CD4-positive, CD25-positive, alpha-beta regulatory T cell (primary cell): ENCODE data around the gene SERPINB1. TPM values are rescaled to one million over a fixed set of nuclear protein-coding genes. Genes with fewer than 3 reads are reported as not detected.
"Not testable (repeated sequence)": the region's sequence is repeated elsewhere in the genome, so short reads cannot be mapped to it uniquely, and the experiment has no call there.

Experiments used
- ATAC-seq, 2 donors: fragments of 150-1000 bp; cut with Tn5 transposase; one replicate each; pipeline ENCODE4 v1.10.0; 2021; ENCODE audit warnings: low read depth in 2 of 2, moderate number of reproducible peaks in 2 of 2, moderate library complexity in 1 of 2
- DNase-seq, 3 donors: peaks; one replicate each; pipeline versions ENCODE4 v3.0.0 to v3.0.0-alpha.2; 2012 to 2022; ENCODE audit warnings: mixed read lengths in 1 of 3
- H3K27ac ChIP-seq: one replicate; pipeline ENCODE4 v1.7.0; 2013; ENCODE audit warnings: mild to moderate bottlenecking, low read length; ENCODE audit not compliant: insufficient read depth, poor library complexity, severe bottlenecking
- H3K27me3 ChIP-seq: one replicate; pipeline ENCODE4 v1.7.0; 2013; ENCODE audit warnings: low read length; ENCODE audit not compliant: control insufficient read depth, insufficient read depth
- H3K36me3 ChIP-seq: one replicate; pipeline ENCODE4 v1.7.0; 2013; ENCODE audit warnings: mild to moderate bottlenecking, low read length, moderate library complexity; ENCODE audit not compliant: control insufficient read depth, insufficient read depth
- H3K4me1 ChIP-seq: 2 replicates; pipeline ENCODE4 v1.7.0; 2013; ENCODE audit warnings: mild to moderate bottlenecking, low read length; ENCODE audit not compliant: insufficient read depth, control insufficient read depth, poor library complexity, severe bottlenecking
- H3K4me3 ChIP-seq: one replicate; pipeline ENCODE4 v1.7.0; 2013; ENCODE audit warnings: low read depth, mild to moderate bottlenecking, low read length, moderate library complexity
- H3K9me3 ChIP-seq, 2 experiments: 1 replicate in 1 of 2; 2 replicates in 1 of 2; pipeline ENCODE4 v1.7.0; 2013; ENCODE audit warnings: low read length in 2 of 2, mild to moderate bottlenecking in 1 of 2, moderate library complexity in 1 of 2; ENCODE audit not compliant: control insufficient read depth in 2 of 2
- H3K27ac Mint-ChIP-seq, 3 donors: one replicate each; pipeline ENCODE4 v1.8.0; 2020 to 2022; ENCODE audit warnings: mild to moderate bottlenecking in 3 of 3, mixed read lengths in 3 of 3, moderate library complexity in 2 of 3
- H3K27me3 Mint-ChIP-seq: one replicate; pipeline ENCODE4 v1.8.0; 2022; ENCODE audit warnings: mild to moderate bottlenecking, mixed read lengths
- H3K36me3 Mint-ChIP-seq: one replicate; pipeline ENCODE4 v1.8.0; 2020; ENCODE audit warnings: mixed read lengths
- H3K4me1 Mint-ChIP-seq, 4 donors: one replicate each; pipeline ENCODE4 v1.8.0; 2020 to 2022; ENCODE audit warnings: mixed read lengths in 4 of 4, mild to moderate bottlenecking in 1 of 4
- H3K4me3 Mint-ChIP-seq, 4 donors: one replicate each; pipeline ENCODE4 v1.8.0; 2020 to 2022; ENCODE audit warnings: mild to moderate bottlenecking in 4 of 4, mixed read lengths in 4 of 4, moderate library complexity in 3 of 4
- H3K9me3 Mint-ChIP-seq, 7 donors: one replicate each; pipeline ENCODE4 v1.8.0; 2020 to 2022; ENCODE audit warnings: mixed read lengths in 7 of 7, mild to moderate bottlenecking in 3 of 7, moderate library complexity in 2 of 7
- polyA plus RNA-seq, 4 donors: library from polyadenylated mRNA; unstranded; fragments of 300-500 nt; fragmentation: Illumina TruSeq; gene quantifications; one replicate each; pipeline ENCODE4 v1.2.3, GENCODE V29; 2021
- total RNA-seq: library from RNA; stranded (reverse); gene quantifications from one replicate; pipeline ENCODE4 v1.2.3, GENCODE V29; 2022

Gene SERPINB1
- total and polyA plus RNA-seq, 5 donors from 2014 or later, result 38.1 to 116 (median 109) TPM

DNA sequence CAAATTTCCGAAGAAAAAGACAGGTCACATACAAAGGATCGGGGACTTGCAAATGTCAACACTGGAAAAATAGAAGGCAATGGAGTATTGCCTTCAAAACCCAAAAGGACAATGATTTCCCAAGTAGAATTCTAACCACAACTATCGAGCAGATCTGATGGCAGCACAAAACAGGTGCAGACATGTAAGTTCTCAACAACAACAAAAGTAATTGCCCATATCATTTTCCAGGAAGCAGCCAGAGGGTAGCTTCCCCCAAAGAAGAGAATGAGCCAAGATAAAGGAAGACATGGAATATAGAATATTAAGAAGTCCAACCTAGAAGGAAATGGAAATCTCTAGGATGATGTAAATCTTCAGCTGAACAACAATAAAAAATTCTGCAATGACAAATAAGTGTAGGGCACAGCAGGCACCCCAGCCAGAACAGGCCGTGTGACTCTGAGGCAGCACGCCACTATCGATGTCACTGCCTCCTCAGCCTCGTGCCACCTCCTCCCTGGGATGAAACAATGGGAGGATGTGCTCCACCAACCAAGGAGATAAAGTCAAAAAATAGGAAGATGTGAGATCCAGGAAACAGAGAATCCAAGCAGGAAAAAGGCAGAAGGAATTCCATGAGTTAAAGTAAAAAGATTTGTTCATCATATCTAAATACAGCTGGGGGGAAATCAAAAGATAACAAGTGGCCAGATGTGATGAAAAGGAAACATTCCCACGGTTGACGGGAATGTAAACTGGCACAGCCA lies 34.1 kb downstream of the SERPINB1 start:
- Mint-ChIP-seq H3K27ac (no peak overlapping the region), H3K9me3 (peaks cover 0 to 6% (median 0%) of the 10 kb centered on the region in 7 donors), H3K27me3 (no peaks in the 10 kb centered on the region), H3K4me1 (peaks cover 0 to 13% (median 4%) of the 10 kb centered on the region in 4 donors), H3K4me3 (no peak overlapping the region), H3K36me3 (peaks cover 3% of the 10 kb centered on the region)
- Histone ChIP-seq H3K9me3 (no peaks in the 10 kb centered on the region), H3K4me3 (no peak overlapping the region), H3K36me3 (no peaks in the 10 kb centered on the region), H3K27ac (no peak overlapping the region), H3K4me1 (no peaks in the 10 kb centered on the region), H3K27me3 (no peaks in the 10 kb centered on the region)
- DNase-seq (no peak), ATAC-seq (no peak)

DNA sequence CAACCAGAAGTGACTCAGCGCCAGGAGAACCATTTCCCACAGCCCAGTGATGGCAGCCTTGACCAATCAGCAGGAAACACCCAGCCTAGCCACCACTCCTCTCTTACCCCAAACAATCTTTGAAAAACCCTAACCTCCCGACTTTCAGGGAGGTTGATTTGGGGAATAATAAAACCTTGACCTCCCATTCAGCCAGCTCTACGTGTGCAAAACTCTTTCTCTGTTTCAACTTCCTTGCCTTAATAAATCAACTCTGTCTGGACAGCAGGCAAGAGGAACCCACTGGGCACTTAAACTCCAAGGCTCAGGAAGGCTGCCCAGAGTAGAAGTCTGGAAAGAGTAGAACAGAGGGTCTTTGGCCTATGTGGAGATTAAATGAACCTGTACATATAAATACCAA lies 35.0 kb downstream of the SERPINB1 start:
- Mint-ChIP-seq H3K27ac (no peak overlapping the region), H3K4me3 (no peak overlapping the region), H3K9me3 (peaks cover 0 to 1% (median 0%) of the 10 kb centered on the region in 7 donors), H3K27me3 (no peaks in the 10 kb centered on the region), H3K4me1 (peaks cover 0 to 13% (median 4%) of the 10 kb centered on the region in 4 donors), H3K36me3 (peaks cover 3% of the 10 kb centered on the region)
- Histone ChIP-seq H3K9me3 (no peaks in the 10 kb centered on the region), H3K4me1 (no peaks in the 10 kb centered on the region), H3K36me3 (no peaks in the 10 kb centered on the region), H3K27me3 (no peaks in the 10 kb centered on the region), H3K4me3 (no peak overlapping the region), H3K27ac (no peak overlapping the region)
- ATAC-seq, result no peak
- DNase-seq, result no peak

DNA sequence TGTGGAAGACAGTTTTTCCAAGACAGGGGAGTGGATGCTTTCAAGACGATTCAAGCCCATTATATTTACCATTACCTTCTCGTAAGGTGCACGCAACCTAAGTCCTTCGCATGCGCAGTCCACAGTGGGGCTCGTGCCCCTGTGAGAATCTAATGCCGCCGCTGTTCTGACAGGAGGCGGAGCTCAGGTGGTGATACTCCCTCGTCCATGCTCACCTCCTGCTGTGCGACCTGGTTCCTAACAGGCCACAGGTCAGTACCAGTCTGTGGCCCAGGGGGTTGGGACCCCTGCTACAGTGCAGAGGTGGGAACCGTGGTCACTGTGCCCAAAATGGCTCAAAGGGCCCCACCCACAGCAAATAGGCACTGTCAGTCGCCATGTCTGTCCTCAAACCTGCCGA lies 36.6 kb downstream of the SERPINB1 start:
- Mint-ChIP-seq H3K4me3 (no peak overlapping the region), H3K27me3 (no peaks in the 10 kb centered on the region), H3K36me3 (peaks cover 3% of the 10 kb centered on the region), H3K9me3 (peaks cover 0 to 1% (median 0%) of the 10 kb centered on the region in 7 donors), H3K27ac (no peak overlapping the region), H3K4me1 (peaks cover 0 to 15% (median 4%) of the 10 kb centered on the region in 4 donors)
- Histone ChIP-seq H3K36me3 (no peaks in the 10 kb centered on the region), H3K27me3 (no peaks in the 10 kb centered on the region), H3K9me3 (no peaks in the 10 kb centered on the region), H3K4me3 (no peak overlapping the region), H3K27ac (no peak overlapping the region), H3K4me1 (no peaks in the 10 kb centered on the region)
- no peak for ATAC-seq
- DNase-seq, result no peak

DNA sequence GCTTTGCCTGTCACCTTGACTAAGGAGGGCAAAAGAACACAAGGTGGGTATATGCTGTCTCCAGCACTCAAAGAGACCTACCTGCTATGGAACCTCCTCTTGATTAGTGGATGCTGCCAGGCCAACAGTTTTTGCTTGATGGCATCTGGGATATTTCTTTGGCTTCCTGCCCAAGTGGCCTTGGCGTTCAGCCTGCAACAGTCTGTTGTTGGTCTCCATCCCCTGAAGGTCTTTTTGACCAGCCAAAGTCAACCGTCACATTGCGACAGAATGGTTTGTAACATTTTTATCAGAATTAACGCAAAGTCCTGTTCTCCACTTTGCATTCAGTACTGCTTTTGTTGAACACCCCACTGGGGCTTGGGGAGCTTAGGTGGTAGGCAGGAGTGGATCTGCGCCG lies 37.1 kb downstream of the SERPINB1 start:
- H3K4me3 ChIP-seq, result no peak overlapping the region
- no peaks in the 10 kb centered on the region for H3K27me3 Mint-ChIP-seq
- H3K4me1 Mint-ChIP-seq, result peaks cover 0 to 10% (median 2%) of the 10 kb centered on the region in 4 donors

DNA sequence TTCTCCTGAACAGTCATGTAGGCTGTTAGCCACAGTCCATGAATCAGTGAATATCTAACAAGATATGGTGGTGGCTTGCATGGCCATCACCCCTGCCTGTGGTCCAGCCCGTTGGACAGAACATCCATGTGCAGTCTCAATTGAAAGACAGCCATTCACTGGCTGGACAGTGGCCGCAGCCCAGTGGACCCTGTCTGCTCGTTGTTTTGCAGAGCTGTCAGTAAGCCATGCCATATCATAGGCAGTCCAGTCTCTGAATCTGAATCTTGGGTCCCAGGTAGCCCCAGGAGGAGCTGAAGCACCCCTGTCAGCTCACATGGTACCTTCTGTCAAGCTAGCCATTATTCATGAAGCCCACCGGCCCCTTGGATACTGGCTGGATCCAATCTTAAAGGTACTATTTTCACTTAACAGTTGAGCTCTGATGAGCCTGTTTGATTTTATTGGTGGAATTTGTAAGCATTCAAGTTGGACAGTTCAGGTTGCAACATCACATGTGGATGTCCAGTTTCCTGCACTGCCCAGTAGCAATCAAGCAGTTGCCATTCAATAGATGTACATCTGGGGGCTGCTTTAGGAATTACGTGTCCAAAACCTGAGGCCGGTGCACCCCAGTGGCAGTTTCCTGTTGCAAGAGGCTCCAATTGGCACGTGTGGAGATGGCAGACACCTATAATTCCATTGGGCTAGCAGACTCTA lies 37.8 kb downstream of the SERPINB1 start:
- H3K4me3 Mint-ChIP-seq, result no peak overlapping the region
- peak overlapping the region in 1 of 3 donors; percentile 38 for H3K27ac Mint-ChIP-seq
- no peaks in the 10 kb centered on the region for H3K27me3 Mint-ChIP-seq
- Histone ChIP-seq H3K27ac (no peak overlapping the region), H3K4me3 (no peak overlapping the region), H3K4me1 (no peaks in the 10 kb centered on the region), H3K27me3 (no peaks in the 10 kb centered on the region), H3K36me3 (no peaks in the 10 kb centered on the region), H3K9me3 (no peaks in the 10 kb centered on the region)
- peaks cover 0 to 11% (median 1%) of the 10 kb centered on the region in 4 donors for H3K4me1 Mint-ChIP-seq
- ATAC-seq, result no peak
- H3K9me3 Mint-ChIP-seq, result peaks cover 0 to 1% (median 0%) of the 10 kb centered on the region in 7 donors
- no peak for DNase-seq
- H3K36me3 Mint-ChIP-seq, result peaks cover 3% of the 10 kb centered on the region

More for the DNA sequence above, 37.1 kb downstream of the SERPINB1 start:
- H3K27ac ChIP-seq, result no peak overlapping the region
- H3K27me3 ChIP-seq, result no peaks in the 10 kb centered on the region
- no peaks in the 10 kb centered on the region for H3K9me3 ChIP-seq
- Mint-ChIP-seq H3K9me3 (peaks cover 0 to 1% (median 0%) of the 10 kb centered on the region in 7 donors), H3K27ac (no peak overlapping the region), H3K4me3 (no peak overlapping the region), H3K36me3 (peaks cover 3% of the 10 kb centered on the region)
- ATAC-seq (no peak), DNase-seq (no peak)
- H3K4me1 ChIP-seq, result no peaks in the 10 kb centered on the region
- H3K36me3 ChIP-seq, result no peaks in the 10 kb centered on the region

DNA sequence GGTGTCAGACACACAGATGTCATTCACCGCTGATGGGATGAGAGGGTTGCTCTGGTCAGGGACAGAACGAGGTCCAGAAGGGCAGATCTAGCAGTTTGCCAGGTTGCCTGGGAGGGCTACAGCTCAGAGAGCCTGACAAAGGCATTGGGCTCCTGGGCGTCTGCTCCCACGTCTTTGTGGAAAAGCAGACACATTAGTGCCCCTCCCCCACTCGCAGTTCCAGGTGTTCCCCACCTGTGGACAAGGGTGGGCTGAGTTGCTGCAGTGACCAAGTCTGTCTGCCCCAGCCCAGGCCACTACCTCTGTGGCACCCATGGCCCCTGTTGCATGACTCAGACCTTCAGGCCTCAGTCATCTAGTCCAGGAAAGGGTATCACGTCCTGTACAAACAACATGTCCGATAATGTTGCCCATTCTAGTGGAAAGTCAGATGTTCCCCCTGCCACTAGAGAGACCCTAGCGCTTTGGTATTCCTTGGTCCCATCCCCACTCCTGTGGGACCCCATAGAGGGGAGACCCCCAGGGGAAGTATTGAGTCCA lies 39.1 kb downstream of the SERPINB1 start:
- H3K36me3 ChIP-seq, result no peaks in the 10 kb centered on the region
- H3K27me3 ChIP-seq, result no peaks in the 10 kb centered on the region
- no peaks in the 10 kb centered on the region for H3K9me3 ChIP-seq
- H3K27ac ChIP-seq, result no peak overlapping the region
- no peak overlapping the region for H3K4me3 Mint-ChIP-seq
- DNase-seq, result no peak
- no peaks in the 10 kb centered on the region for H3K4me1 ChIP-seq
- H3K36me3 Mint-ChIP-seq, result peaks cover 3% of the 10 kb centered on the region
- H3K27ac Mint-ChIP-seq, result no peak overlapping the region
- no peak for ATAC-seq
- no peaks in the 10 kb centered on the region for H3K27me3 Mint-ChIP-seq
- H3K4me1 Mint-ChIP-seq, result peaks cover 0 to 9% (median 1%) of the 10 kb centered on the region in 4 donors
- no peaks in the 10 kb centered on the region for H3K9me3 Mint-ChIP-seq
- H3K4me3 ChIP-seq, result no peak overlapping the region

DNA sequence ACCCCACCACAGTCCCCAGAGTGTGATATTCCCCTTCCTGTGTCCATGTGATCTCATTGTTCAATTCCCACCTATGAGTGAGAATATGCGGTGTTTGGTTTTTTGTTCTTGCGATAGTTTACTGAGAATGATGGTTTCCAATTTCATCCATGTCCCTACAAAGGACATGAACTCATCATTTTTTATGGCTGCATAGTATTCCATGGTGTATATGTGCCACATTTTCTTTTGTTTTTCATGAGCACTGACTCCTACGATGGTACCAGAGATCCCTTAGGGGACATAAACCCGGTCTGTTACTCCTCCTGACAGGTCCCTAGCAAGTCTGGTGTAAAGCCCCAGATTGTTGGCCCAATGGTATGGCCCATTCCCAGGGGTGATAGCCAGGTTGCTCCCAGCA lies 40.0 kb downstream of the SERPINB1 start:
- not testable (repeated sequence) for H3K27ac ChIP-seq, H3K27me3 ChIP-seq, H3K36me3 Mint-ChIP-seq, H3K4me3 ChIP-seq, H3K36me3 ChIP-seq, H3K27me3 Mint-ChIP-seq, DNase-seq, ATAC-seq, H3K27ac Mint-ChIP-seq, H3K4me1 Mint-ChIP-seq, H3K9me3 ChIP-seq, H3K4me3 Mint-ChIP-seq, H3K4me1 ChIP-seq, H3K9me3 Mint-ChIP-seq
